Thyroid gland (tissue), 4 donors: ENCODE data around the gene POLR2I.

Experiments
- POLR2A ChIP-seq, 2 donors: fragments of 450-650 bp; IDR thresholded peaks; one replicate each; pipeline ENCODE4 v1.6.1; 2017; ENCODE audit warnings: antibody characterized with exemption in 2 of 2, mild to moderate bottlenecking in 2 of 2, moderate library complexity in 1 of 2
- TF ChIP-seq, protein P1 (sequence below), 6 experiments: fragments of 200-600 bp in 3 of 6; fragments of 450-650 bp in 3 of 6; sonication (generic) in 3 of 6; IDR thresholded peaks; one replicate each; pipeline ENCODE4 v1.5.1; 2016 to 2019; ENCODE audit warnings: antibody characterized with exemption in 6 of 6, mild to moderate bottlenecking in 2 of 6, inconsistent platforms in 1 of 6, moderate library complexity in 1 of 6

DNA sequence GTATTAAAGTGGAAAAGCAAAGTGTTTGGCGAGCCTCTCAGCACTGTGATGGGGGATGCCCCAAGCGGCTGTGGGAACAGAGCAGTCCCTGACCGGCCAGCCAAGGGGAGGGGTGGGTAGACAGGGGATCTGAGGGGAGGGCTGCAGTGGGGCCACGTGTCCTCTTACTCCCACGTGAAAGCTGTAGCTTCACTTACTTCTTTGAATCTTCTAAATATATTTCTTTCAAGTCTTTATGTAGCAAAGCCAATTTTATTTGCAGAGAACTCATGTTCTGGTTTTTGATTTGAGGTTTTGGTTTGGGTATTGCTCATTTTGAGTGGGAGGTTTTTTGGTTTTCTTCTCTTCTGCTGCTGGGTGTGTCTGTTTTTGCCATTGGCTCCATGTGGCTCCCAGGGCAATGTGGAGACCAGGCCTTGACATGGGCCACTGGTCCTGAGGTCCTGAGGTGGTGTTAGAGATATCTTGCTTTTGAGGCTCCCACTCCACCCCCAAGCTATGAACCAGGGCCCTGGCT lies 21.5 kb downstream of the POLR2I start:
- TF ChIP-seq, protein P1, sequence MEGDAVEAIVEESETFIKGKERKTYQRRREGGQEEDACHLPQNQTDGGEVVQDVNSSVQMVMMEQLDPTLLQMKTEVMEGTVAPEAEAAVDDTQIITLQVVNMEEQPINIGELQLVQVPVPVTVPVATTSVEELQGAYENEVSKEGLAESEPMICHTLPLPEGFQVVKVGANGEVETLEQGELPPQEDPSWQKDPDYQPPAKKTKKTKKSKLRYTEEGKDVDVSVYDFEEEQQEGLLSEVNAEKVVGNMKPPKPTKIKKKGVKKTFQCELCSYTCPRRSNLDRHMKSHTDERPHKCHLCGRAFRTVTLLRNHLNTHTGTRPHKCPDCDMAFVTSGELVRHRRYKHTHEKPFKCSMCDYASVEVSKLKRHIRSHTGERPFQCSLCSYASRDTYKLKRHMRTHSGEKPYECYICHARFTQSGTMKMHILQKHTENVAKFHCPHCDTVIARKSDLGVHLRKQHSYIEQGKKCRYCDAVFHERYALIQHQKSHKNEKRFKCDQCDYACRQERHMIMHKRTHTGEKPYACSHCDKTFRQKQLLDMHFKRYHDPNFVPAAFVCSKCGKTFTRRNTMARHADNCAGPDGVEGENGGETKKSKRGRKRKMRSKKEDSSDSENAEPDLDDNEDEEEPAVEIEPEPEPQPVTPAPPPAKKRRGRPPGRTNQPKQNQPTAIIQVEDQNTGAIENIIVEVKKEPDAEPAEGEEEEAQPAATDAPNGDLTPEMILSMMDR (IDR thresholded peaks at IDR 0.05), result no peak
- no peak for TF ChIP-seq POLR2A (IDR thresholded peaks at IDR 0.05)
